SK-N-SH (cell line): ENCODE data around the gene DEFB112. TPM values are rescaled to one million over a fixed set of nuclear protein-coding genes. Genes with fewer than 3 reads are reported as not detected.

Experiments
- CTCF ChIA-PET: fragments of 300-600, 350-600 bp; formaldehyde crosslinking; extraction: SDS; loops from one replicate; lab custom pipeline; 2021; lab: Yijun Ruan, JAX
- POLR2A ChIA-PET: fragments of 350-600 bp; sonication (Branson Sonifier 250); formaldehyde crosslinking; extraction: SDS; loops from one replicate; lab custom pipeline; 2020; ENCODE audit warnings: antibody characterized with exemption, inconsistent platforms; lab: Yijun Ruan, JAX
- DNase-seq: peaks from one replicate; pipeline ENCODE4 v3.0.0; 2012
- H2AFZ ChIP-seq: fragments of 200-600 bp; sonication (generic); 2 replicates; pipeline ENCODE4 v1.8.1; 2016; ENCODE audit warnings: antibody characterized with exemption, mild to moderate bottlenecking, low read depth
- H3F3A ChIP-seq: fragments of 200-600 bp; sonication (generic); replicated peaks from 2 replicates; pipeline ENCODE3; 2016; ENCODE audit warnings: antibody characterized with exemption, mild to moderate bottlenecking; ENCODE audit not compliant: insufficient read depth
- H3K27ac ChIP-seq, 2 experiments: fragments of 200-500 bp in 1 of 2; fragments of 200-600 bp in 1 of 2; sonication (Bioruptor generic) in 1 of 2; sonication (generic), shearing (Covaris generic) in 1 of 2; 2 replicates each; pipeline versions ENCODE4 v1.5.1 to v1.6.1; 2014 to 2016; ENCODE audit warnings: low read depth in 2 of 2, inconsistent platforms in 1 of 2, low read length in 1 of 2, mild to moderate bottlenecking in 1 of 2, mixed read lengths in 1 of 2
- H3K27me3 ChIP-seq: fragments of 200-600 bp; sonication (generic), shearing (Covaris generic); 2 replicates; pipeline ENCODE4 v1.6.1; 2016; ENCODE audit warnings: mixed run types; ENCODE audit not compliant: insufficient read depth
- H3K36me3 ChIP-seq, 2 experiments: fragments of 200-500 bp in 1 of 2; fragments of 200-600 bp in 1 of 2; sonication (Bioruptor generic) in 1 of 2; sonication (generic) in 1 of 2; replicated peaks in 1 of 2; 2 replicates each; pipeline versions ENCODE3 to v1.5.1; 2014 to 2016; ENCODE audit warnings: low read length in 1 of 2, mild to moderate bottlenecking in 1 of 2; ENCODE audit not compliant: insufficient read depth in 2 of 2, control insufficient read depth in 1 of 2
- H3K4me1 ChIP-seq, 2 experiments: fragments of 200-500 bp in 1 of 2; fragments of 200-600 bp in 1 of 2; sonication (Bioruptor generic) in 1 of 2; sonication (generic), shearing (Covaris generic) in 1 of 2; 2 replicates each; pipeline versions ENCODE4 v1.5.1 to v1.6.1; 2014 to 2016; ENCODE audit warnings: low read depth in 1 of 2, low read length in 1 of 2, mixed run types in 1 of 2; ENCODE audit not compliant: insufficient read depth in 2 of 2, control insufficient read depth in 1 of 2
- H3K4me2 ChIP-seq: fragments of 200-600 bp; sonication (generic), shearing (Covaris generic); 2 replicates; pipeline ENCODE4 v1.6.1; 2017; ENCODE audit warnings: mixed run types
- H3K4me3 ChIP-seq, 2 experiments: fragments of 200-500 bp in 1 of 2; fragments of 200-600 bp in 1 of 2; sonication (Bioruptor generic) in 1 of 2; sonication (generic), shearing (Covaris generic) in 1 of 2; 2 replicates each; pipeline versions ENCODE4 v1.5.1 to v1.8.1; 2014 to 2016; ENCODE audit warnings: low read depth in 2 of 2, inconsistent platforms in 1 of 2, low read length in 1 of 2, mild to moderate bottlenecking in 1 of 2, mixed read lengths in 1 of 2, moderate library complexity in 1 of 2
- H3K79me2 ChIP-seq: fragments of 200-600 bp; sonication (generic); 2 replicates; pipeline ENCODE4 v1.8.1; 2017; ENCODE audit warnings: mild to moderate bottlenecking; ENCODE audit not compliant: insufficient read depth
- H3K9ac ChIP-seq: fragments of 200-600 bp; sonication (generic); 2 replicates; pipeline ENCODE4 v1.6.1; 2017; ENCODE audit warnings: mixed run types
- H3K9me2 ChIP-seq: fragments of 200-600 bp; sonication (generic); 2 replicates; pipeline ENCODE4 v1.6.1; 2017; ENCODE audit warnings: mixed run types
- H3K9me3 ChIP-seq: fragments of 200-600 bp; sonication (generic); 2 replicates; pipeline ENCODE4 v1.6.1; 2017; ENCODE audit warnings: mixed run types, mild to moderate bottlenecking, moderate library complexity
- H4K20me1 ChIP-seq: fragments of 200-600 bp; sonication (generic); 2 replicates; pipeline ENCODE4 v1.6.1; 2017; ENCODE audit warnings: mild to moderate bottlenecking, mixed run types; ENCODE audit not compliant: insufficient read depth
- CHD2 ChIP-seq: fragments of 150-350 bp; IDR thresholded peaks from 2 replicates; pipeline ENCODE4 v1.6.1; 2018; ENCODE audit warnings: low read length; ENCODE audit not compliant: partially characterized antibody
- CTCF ChIP-seq: fragments of 200-600 bp; sonication (generic); IDR thresholded peaks from 2 replicates; pipeline ENCODE4 v1.6.1; 2017; ENCODE audit warnings: antibody characterized with exemption, mild to moderate bottlenecking, moderate library complexity
- EZH2phosphoT487 ChIP-seq: fragments of 200-600 bp; sonication (generic); IDR thresholded peaks from 2 replicates; pipeline ENCODE4 v1.6.1; 2017; ENCODE audit warnings: low read depth, mixed run types, mild to moderate bottlenecking, antibody characterized with exemption, moderate library complexity, borderline replicate concordance
- FOSL2 ChIP-seq: IDR thresholded peaks from 2 replicates; pipeline ENCODE4 v1.4.0; 2012; ENCODE audit warnings: low read depth, mild to moderate bottlenecking, moderate library complexity, borderline replicate concordance
- GABPA ChIP-seq: IDR thresholded peaks from 2 replicates; pipeline ENCODE4 v1.4.0; 2012; ENCODE audit warnings: low read depth, mild to moderate bottlenecking
- GATA2 ChIP-seq: sonication (generic); formaldehyde crosslinking; IDR thresholded peaks from 2 replicates; pipeline ENCODE4 v1.5.0; 2020; ENCODE audit warnings: mild to moderate bottlenecking, missing genetic modification reagents
- IRF3 ChIP-seq: fragments of 150-350 bp; IDR thresholded peaks from 2 replicates; pipeline ENCODE4 v1.6.1; 2016; ENCODE audit warnings: mild to moderate bottlenecking, low read depth, low read length
- JUND ChIP-seq: IDR thresholded peaks from 2 replicates; pipeline ENCODE4 v1.4.0; 2012
- MEF2A ChIP-seq: IDR thresholded peaks from 2 replicates; pipeline ENCODE4 v1.4.0; 2012; ENCODE audit warnings: low read depth, borderline replicate concordance
- RCOR1 ChIP-seq: fragments of 150-350 bp; IDR thresholded peaks from 2 replicates; pipeline ENCODE4 v1.6.1; 2017; ENCODE audit warnings: antibody characterized with exemption, low read length
- TAF1 ChIP-seq: IDR thresholded peaks from 2 replicates; pipeline ENCODE4 v1.6.1; 2012; ENCODE audit warnings: low read depth, mild to moderate bottlenecking, low read length, moderate library complexity, borderline replicate concordance
- USF1 ChIP-seq: IDR thresholded peaks from 2 replicates; pipeline ENCODE4 v1.4.0; 2012; ENCODE audit warnings: low read depth, borderline replicate concordance
- ZBTB33 ChIP-seq: IDR thresholded peaks from 2 replicates; pipeline ENCODE4 v1.4.0; 2012; ENCODE audit warnings: low read depth, borderline replicate concordance
- WGBS: methylation state at CpG from one replicate; pipeline ENCODE4 v1.1.6; 2017; ENCODE audit warnings: low lambda C conversion rate; 5-methylcytosine and 5-hydroxymethylcytosine counted together
- polyA plus RNA-seq, 3 experiments: library from polyadenylated mRNA; depleted of rRNA; stranded (reverse); fragments of >200 nt; gene quantifications; 2 replicates each; pipeline ENCODE4 v1.2.3, GENCODE V29; 2012

The DEFB112 gene
- polyA plus RNA-seq, 1 of the 3 experiments (the other 2 are of a cell fraction), result not detected

GRCh38 chr6:50093116-50093937, 43.6 kb upstream of the DEFB112 start:
- H2AFZ ChIP-seq, result no peak overlapping the region
- no peaks in the 10 kb centered on the region for H3K79me2 ChIP-seq
- ChIA-PET CTCF (interaction anchor here (1.3 kb wide), 1 partner anchor 10 kb away, joined by 3 read pairs; no protein-coding TSS in a partner anchor), POLR2A (no interaction called here)
- H3K4me2 ChIP-seq, result no peak overlapping the region
- no peak overlapping the region for H3K9ac ChIP-seq
- H3F3A ChIP-seq, result no peaks in the 10 kb centered on the region
- H3K36me3 ChIP-seq, result no peaks in the 10 kb centered on the region
- no peaks in the 10 kb centered on the region for H4K20me1 ChIP-seq
- 39% methylated on average over 7 of the region's 7 CpGs for WGBS
- no peaks in the 10 kb centered on the region for H3K4me1 ChIP-seq
- H3K9me2 ChIP-seq, result no peaks in the 10 kb centered on the region
- no peak for DNase-seq
- TF ChIP-seq USF1 (no peak), MEF2A (no peak), JUND (no peak)
- no peaks in the 10 kb centered on the region for H3K27me3 ChIP-seq
- H3K4me3 ChIP-seq, result no peak overlapping the region
- H3K9me3 ChIP-seq, result no peaks in the 10 kb centered on the region
- H3K27ac ChIP-seq, result no peak overlapping the region

- no peaks in the 10 kb centered on the region for H3K9me3 ChIP-seq
- CTCF ChIA-PET, result no interaction called here
- no peaks in the 10 kb centered on the region for H3K27me3 ChIP-seq
- no peak overlapping the region for H3K4me3 ChIP-seq
- no peaks in the 10 kb centered on the region for H4K20me1 ChIP-seq
- H3K4me2 ChIP-seq, result no peak overlapping the region
- H2AFZ ChIP-seq, result no peak overlapping the region
- no peak for TF ChIP-seq ZBTB33
- TF ChIP-seq TAF1, result no peak
- no peak for TF ChIP-seq MEF2A
- no peaks in the 10 kb centered on the region for H3K9me2 ChIP-seq
- no peaks in the 10 kb centered on the region for H3K36me3 ChIP-seq
- H3K9ac ChIP-seq, result no peak overlapping the region
- POLR2A ChIA-PET, result no interaction called here
- no peaks in the 10 kb centered on the region for H3K79me2 ChIP-seq
- DNase-seq, result no peak
- H3K4me1 ChIP-seq, result no peaks in the 10 kb centered on the region
- no peaks in the 10 kb centered on the region for H3F3A ChIP-seq
- 27% methylated on average over 1 of the region's 1 CpG for WGBS
- no peak overlapping the region for H3K27ac ChIP-seq
Measured at GRCh38 chr6:50091641-50092040, 41.9 kb upstream of the DEFB112 start.

- no peaks in the 10 kb centered on the region for H4K20me1 ChIP-seq
- H3K9me2 ChIP-seq, result no peaks in the 10 kb centered on the region
- no peaks in the 10 kb centered on the region for H3K79me2 ChIP-seq
- no peak overlapping the region for H3K27ac ChIP-seq
- DNase-seq, result no peak
- H3K4me1 ChIP-seq, result no peaks in the 10 kb centered on the region
- CTCF ChIA-PET, result no interaction called here
- H2AFZ ChIP-seq, result no peak overlapping the region
- H3K4me3 ChIP-seq, result no peak overlapping the region
- 20% methylated on average over 2 of the region's 2 CpGs for WGBS
- H3K36me3 ChIP-seq, result no peaks in the 10 kb centered on the region
- no peaks in the 10 kb centered on the region for H3K9me3 ChIP-seq
- no peak overlapping the region for H3K4me2 ChIP-seq
- H3K9ac ChIP-seq, result no peak overlapping the region
- H3F3A ChIP-seq, result no peaks in the 10 kb centered on the region
- no peaks in the 10 kb centered on the region for H3K27me3 ChIP-seq
- POLR2A ChIA-PET, result no interaction called here
- TF ChIP-seq FOSL2 (no peak), CTCF (no peak), EZH2phosphoT487 (no peak), IRF3 (no peak), RCOR1 (no peak), CHD2 (no peak), USF1 (no peak), JUND (no peak), GABPA (no peak), GATA2 (CRISPR knock-in tag) (no peak)
Measured at GRCh38 chr6:50089911-50090310, 40.2 kb upstream of the DEFB112 start.
